K562 (cell line): ENCODE data around the gene SPRYD3. TPM values are rescaled to one million over a fixed set of nuclear protein-coding genes. Genes with fewer than 3 reads are reported as not detected.
A peak's percentile ranks its signal among the peaks of the same experiment; 100 is the strongest.

Experiments
- CREBBP ChIP-seq: IDR thresholded peaks from one replicate; pipeline ENCODE4 v1.6.1; 2012; ENCODE audit warnings: low read depth, mild to moderate bottlenecking, control low read depth, inconsistent platforms, low read length
- CREM ChIP-seq: IDR thresholded peaks from 2 replicates; pipeline ENCODE4 v1.6.1; 2014; ENCODE audit warnings: antibody characterized with exemption, low read depth
- CTBP1 ChIP-seq: fragments of 450-650 bp; IDR thresholded peaks from 2 replicates; pipeline ENCODE4 v1.6.1; 2016; ENCODE audit warnings: borderline replicate concordance
- ESRRB ChIP-seq: fragments of 250-450 bp; sonication (Bioruptor Pico); IDR thresholded peaks from 2 replicates; pipeline ENCODE4 v1.5.0; 2020; ENCODE audit warnings: mild to moderate bottlenecking, moderate library complexity, borderline replicate concordance
- FOXK2 ChIP-seq, 2 experiments: fragments of 450-650 bp; IDR thresholded peaks in 1 of 2; conservative IDR thresholded peaks in 1 of 2; 2 replicates each; pipeline ENCODE4 v1.6.1; 2016; ENCODE audit warnings: low read depth in 2 of 2, mild to moderate bottlenecking in 1 of 2
- HNRNPH1 ChIP-seq: fragments of 200-400 bp; formaldehyde crosslinking; optimal IDR thresholded peaks from 2 replicates; pipeline ENCODE3; 2017; ENCODE audit warnings: low read depth, mild to moderate bottlenecking, low read length, moderate library complexity
- KDM5B ChIP-seq: fragments of 200-600 bp; sonication (generic); IDR thresholded peaks from 2 replicates; pipeline ENCODE4 v1.6.1; 2012; ENCODE audit warnings: low read depth, mild to moderate bottlenecking, moderate library complexity, low read length, control low read depth, inconsistent platforms; ENCODE audit not compliant: insufficient replicate concordance
- KLF1 ChIP-seq: fragments of 450-650 bp; IDR thresholded peaks from 2 replicates; pipeline ENCODE4 v1.6.1; 2016; ENCODE audit warnings: missing genetic modification characterization, missing compliant biosample characterization
- MEF2D ChIP-seq: conservative IDR thresholded peaks from 2 replicates; pipeline ENCODE4 v1.6.1; 2016; ENCODE audit warnings: low read depth, missing genetic modification characterization, missing compliant biosample characterization
- NR4A1 ChIP-seq, 2 experiments: fragments of 250-450 bp in 1 of 2; fragments of 450-650 bp in 1 of 2; sonication (Bioruptor Pico) in 1 of 2; IDR thresholded peaks; 2 replicates each; pipeline versions ENCODE4 v1.4.0 to v1.6.1; 2016 to 2020; ENCODE audit warnings: mild to moderate bottlenecking in 2 of 2, missing compliant biosample characterization in 1 of 2, missing genetic modification characterization in 1 of 2, moderate library complexity in 1 of 2
- PML ChIP-seq: IDR thresholded peaks from 2 replicates; pipeline ENCODE4 v1.6.1; 2012; ENCODE audit warnings: low read length, inconsistent platforms
- POLR2A ChIP-seq: fragments of 450-650 bp; conservative IDR thresholded peaks from 2 replicates; pipeline ENCODE4 v1.6.1; 2016
- POLR2AphosphoS5 ChIP-seq: IDR thresholded peaks from 2 replicates; pipeline ENCODE4 v1.6.1; 2011; ENCODE audit warnings: mild to moderate bottlenecking, low read depth, low read length, moderate library complexity; ENCODE audit not compliant: control insufficient read depth, insufficient read depth
- POLR2G ChIP-seq: fragments of 200-400 bp; formaldehyde crosslinking; IDR thresholded peaks from 2 replicates; pipeline ENCODE4 v1.6.1; 2017; ENCODE audit warnings: low read depth, mild to moderate bottlenecking, antibody characterized with exemption, low read length, moderate library complexity
- SRF ChIP-seq, 2 experiments: fragments of 250-450, 450-650 bp in 1 of 2; sonication (Bioruptor Pico) in 1 of 2; sonication (generic) in 1 of 2; formaldehyde crosslinking; IDR thresholded peaks; 2 replicates each; pipeline versions ENCODE4 v1.5.0 to v1.5.1; 2020 to 2022; ENCODE audit warnings: mild to moderate bottlenecking in 1 of 2, missing genetic modification reagents in 1 of 2
- SUPT5H ChIP-seq: fragments of 450-650 bp; IDR thresholded peaks from 2 replicates; pipeline ENCODE4 v1.6.1; 2016
- TEAD2 ChIP-seq: fragments of 450-650 bp; IDR thresholded peaks from 2 replicates; pipeline ENCODE4 v1.6.1; 2016; ENCODE audit warnings: missing genetic modification characterization, control low read depth, missing compliant biosample characterization
- TRIM24 ChIP-seq, 2 experiments: fragments of 450-650 bp; IDR thresholded peaks; 2 replicates each; pipeline ENCODE4 v1.6.1; 2016
- ZNF184 ChIP-seq: sonication (generic); formaldehyde crosslinking; IDR thresholded peaks from 2 replicates; pipeline ENCODE4 v1.5.0; 2020; ENCODE audit warnings: missing genetic modification reagents
- ZNF41 ChIP-seq: fragments of 250-450 bp; sonication (Bioruptor Pico); conservative IDR thresholded peaks from 2 replicates; pipeline ENCODE4 v1.4.0; 2020; ENCODE audit warnings: mild to moderate bottlenecking
- polyA plus RNA-seq, 8 experiments: library from polyadenylated mRNA; depleted of rRNA in 4 of 8; stranded (reverse) in 5 of 8; unstranded in 3 of 8; fragments of >200 nt; fragmentation: Nextera tagmentation in 2 of 8; fragmentation: Illumina TruSeq in 1 of 8; extraction: Ambion mirVana in 2 of 8; extraction: Trizol in 1 of 8; gene quantifications; 2 replicates each; pipeline versions ENCODE4 v1.2.1 to v1.2.3, GENCODE V29; 2011 to 2014; ENCODE audit warnings: inconsistent platforms in 1 of 8, missing spikeins in 1 of 8
- total RNA-seq, 7 experiments: library from RNA; depleted of rRNA in 6 of 7; stranded (reverse); fragments of >200 nt in 6 of 7; fragmentation: Illumina TruSeq in 2 of 7; extraction: Trizol in 2 of 7; gene quantifications; 2 replicates each; pipeline versions ENCODE4 v1.2.1 to v1.2.3, GENCODE V29; 2011 to 2021; ENCODE audit warnings: low replicate concordance in 1 of 7
- TF ChIP-seq, protein P1 (sequence below): sonication (generic); formaldehyde crosslinking; IDR thresholded peaks from 2 replicates; pipeline ENCODE4 v1.8.0; 2023; ENCODE audit warnings: mild to moderate bottlenecking, missing genetic modification reagents
- TF ChIP-seq, protein P2 (sequence below): fragments of 250-450 bp; sonication (Bioruptor Pico); IDR thresholded peaks from 2 replicates; pipeline ENCODE4 v1.5.0; 2021
- TF ChIP-seq, protein P3 (sequence below): fragments of 450-650 bp; formaldehyde crosslinking; IDR thresholded peaks from 2 replicates; pipeline ENCODE4 v1.4.0; 2022; ENCODE audit warnings: mild to moderate bottlenecking, moderate library complexity

Gene SPRYD3
- total and polyA plus RNA-seq, 9 of the 15 experiments (the other 6 are each of a cell fraction or from before 2014, with no cell fraction given), result 1.5 to 13.6 (median 7.6) TPM

DNA sequence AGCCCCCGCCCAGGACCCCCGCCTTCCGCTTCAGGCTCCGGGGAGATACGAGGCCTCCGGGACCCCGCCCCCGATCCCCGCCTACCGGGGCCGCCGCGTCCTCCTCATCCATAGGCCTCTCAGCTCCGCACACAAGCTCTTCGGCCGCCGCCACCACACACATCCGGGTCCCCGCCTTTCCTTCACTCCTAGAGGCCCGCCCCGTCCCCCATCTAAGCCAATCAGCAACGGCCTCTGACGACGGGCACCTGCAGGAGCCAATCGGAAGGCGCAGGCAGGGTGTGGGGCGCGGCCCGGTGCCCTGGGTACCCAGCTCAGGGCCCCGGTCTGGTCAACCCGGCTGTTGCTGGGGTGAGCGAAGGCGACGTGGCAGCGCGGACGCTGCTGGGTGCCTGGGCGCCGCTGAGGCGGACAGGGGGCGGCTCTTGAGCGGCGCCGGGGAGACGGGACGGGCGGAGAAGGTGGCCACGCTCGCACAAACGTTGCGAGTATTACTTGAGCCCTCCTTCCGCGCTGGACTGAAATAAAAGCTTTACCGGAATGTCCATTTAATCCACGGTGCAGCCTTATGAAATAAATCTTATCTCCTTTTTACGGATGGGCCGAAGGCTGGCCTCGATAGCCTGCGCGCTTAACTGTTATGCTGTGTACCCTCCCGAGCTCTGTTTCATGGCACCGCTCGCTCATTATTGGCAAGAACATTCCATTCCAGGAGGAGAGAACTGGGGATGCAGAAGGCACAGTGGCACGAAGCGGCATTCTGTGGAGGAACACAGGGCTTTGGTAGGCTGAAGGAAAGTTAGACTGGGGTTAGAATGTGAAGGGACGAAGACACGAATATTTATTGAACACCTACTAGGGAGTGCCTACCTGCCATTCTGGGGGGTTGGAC, at the start of gene SPRYD3 (continued):
- TF ChIP-seq KDM5B (peak; percentile 84), MEF2D (tag) (no peak), POLR2G (peak; percentile 96), ZNF41 (CRISPR knock-in tag) (0 out of 2 replicates have a peak, but pooled peaks have one; percentile 54), PML (peak; percentile 59; the same call in 1 of the 2 replicates), KLF1 (peak; percentile 50; the same call in 1 of the 2 replicates), CTBP1 (peak; percentile 87), POLR2A (peak; percentile 82), CREBBP (no peak), SRF (CRISPR knock-in tag; IDR thresholded peaks at IDR 0.05) (0 out of 4 replicates have a peak, but pooled peaks of 1 of the 2 experiments have one; percentile 18), ZNF184 (CRISPR knock-in tag) (no peak), TEAD2 (no peak), ESRRB (CRISPR knock-in tag) (no peak), TRIM24 (IDR thresholded peaks at IDR 0.05) (no peak), NR4A1 (CRISPR knock-in tag; IDR thresholded peaks at IDR 0.05) (0 out of 2 replicates have a peak, but pooled peaks have one; percentile 25), NR4A1 (tag; IDR thresholded peaks at IDR 0.05) (no peak), POLR2AphosphoS5 (peak; percentile 35; the same call in 1 of the 2 replicates), FOXK2 (conservative IDR thresholded peaks at IDR 0.05 in 1 of 2, IDR thresholded peaks at IDR 0.05 in 1 of 2; ENCODE audit: low read depth in 2 of 2) (peak in 1 of 2 experiments; percentile 43; a peak in 1 of 4 replicates), HNRNPH1 (no peak), CREM (peak; percentile 59), SUPT5H (peak; percentile 78)
- TF ChIP-seq, protein P1, sequence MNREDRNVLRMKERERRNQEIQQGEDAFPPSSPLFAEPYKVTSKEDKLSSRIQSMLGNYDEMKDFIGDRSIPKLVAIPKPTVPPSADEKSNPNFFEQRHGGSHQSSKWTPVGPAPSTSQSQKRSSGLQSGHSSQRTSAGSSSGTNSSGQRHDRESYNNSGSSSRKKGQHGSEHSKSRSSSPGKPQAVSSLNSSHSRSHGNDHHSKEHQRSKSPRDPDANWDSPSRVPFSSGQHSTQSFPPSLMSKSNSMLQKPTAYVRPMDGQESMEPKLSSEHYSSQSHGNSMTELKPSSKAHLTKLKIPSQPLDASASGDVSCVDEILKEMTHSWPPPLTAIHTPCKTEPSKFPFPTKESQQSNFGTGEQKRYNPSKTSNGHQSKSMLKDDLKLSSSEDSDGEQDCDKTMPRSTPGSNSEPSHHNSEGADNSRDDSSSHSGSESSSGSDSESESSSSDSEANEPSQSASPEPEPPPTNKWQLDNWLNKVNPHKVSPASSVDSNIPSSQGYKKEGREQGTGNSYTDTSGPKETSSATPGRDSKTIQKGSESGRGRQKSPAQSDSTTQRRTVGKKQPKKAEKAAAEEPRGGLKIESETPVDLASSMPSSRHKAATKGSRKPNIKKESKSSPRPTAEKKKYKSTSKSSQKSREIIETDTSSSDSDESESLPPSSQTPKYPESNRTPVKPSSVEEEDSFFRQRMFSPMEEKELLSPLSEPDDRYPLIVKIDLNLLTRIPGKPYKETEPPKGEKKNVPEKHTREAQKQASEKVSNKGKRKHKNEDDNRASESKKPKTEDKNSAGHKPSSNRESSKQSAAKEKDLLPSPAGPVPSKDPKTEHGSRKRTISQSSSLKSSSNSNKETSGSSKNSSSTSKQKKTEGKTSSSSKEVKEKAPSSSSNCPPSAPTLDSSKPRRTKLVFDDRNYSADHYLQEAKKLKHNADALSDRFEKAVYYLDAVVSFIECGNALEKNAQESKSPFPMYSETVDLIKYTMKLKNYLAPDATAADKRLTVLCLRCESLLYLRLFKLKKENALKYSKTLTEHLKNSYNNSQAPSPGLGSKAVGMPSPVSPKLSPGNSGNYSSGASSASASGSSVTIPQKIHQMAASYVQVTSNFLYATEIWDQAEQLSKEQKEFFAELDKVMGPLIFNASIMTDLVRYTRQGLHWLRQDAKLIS (CRISPR knock-in tag), result no peak
- TF ChIP-seq, protein P2, sequence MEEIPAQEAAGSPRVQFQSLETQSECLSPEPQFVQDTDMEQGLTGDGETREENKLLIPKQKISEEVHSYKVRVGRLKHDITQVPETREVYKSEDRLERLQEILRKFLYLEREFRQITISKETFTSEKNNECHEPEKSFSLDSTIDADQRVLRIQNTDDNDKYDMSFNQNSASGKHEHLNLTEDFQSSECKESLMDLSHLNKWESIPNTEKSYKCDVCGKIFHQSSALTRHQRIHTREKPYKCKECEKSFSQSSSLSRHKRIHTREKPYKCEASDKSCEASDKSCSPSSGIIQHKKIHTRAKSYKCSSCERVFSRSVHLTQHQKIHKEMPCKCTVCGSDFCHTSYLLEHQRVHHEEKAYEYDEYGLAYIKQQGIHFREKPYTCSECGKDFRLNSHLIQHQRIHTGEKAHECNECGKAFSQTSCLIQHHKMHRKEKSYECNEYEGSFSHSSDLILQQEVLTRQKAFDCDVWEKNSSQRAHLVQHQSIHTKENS (CRISPR knock-in tag), result no peak
- TF ChIP-seq, protein P3, sequence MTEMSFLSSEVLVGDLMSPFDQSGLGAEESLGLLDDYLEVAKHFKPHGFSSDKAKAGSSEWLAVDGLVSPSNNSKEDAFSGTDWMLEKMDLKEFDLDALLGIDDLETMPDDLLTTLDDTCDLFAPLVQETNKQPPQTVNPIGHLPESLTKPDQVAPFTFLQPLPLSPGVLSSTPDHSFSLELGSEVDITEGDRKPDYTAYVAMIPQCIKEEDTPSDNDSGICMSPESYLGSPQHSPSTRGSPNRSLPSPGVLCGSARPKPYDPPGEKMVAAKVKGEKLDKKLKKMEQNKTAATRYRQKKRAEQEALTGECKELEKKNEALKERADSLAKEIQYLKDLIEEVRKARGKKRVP, result no peak
